Adrenal gland (tissue), 5 donors: ENCODE data around the gene DHFR2.
"Not testable (repeated sequence)": the region's sequence is repeated elsewhere in the genome, so short reads cannot be mapped to it uniquely, and the experiment has no call there.

Source experiments
- POLR2A ChIP-seq, 2 donors: fragments of 450-650 bp; IDR thresholded peaks; one replicate each; pipeline ENCODE4 v1.6.1; 2017; ENCODE audit warnings: antibody characterized with exemption in 2 of 2, mild to moderate bottlenecking in 2 of 2, moderate library complexity in 1 of 2
- TF ChIP-seq, protein P1 (sequence below), 6 experiments: fragments of 450-650 bp in 4 of 6; fragments of 200-600 bp in 2 of 6; sonication (generic) in 1 of 6; IDR thresholded peaks; 1 replicate in 5 of 6; 2 replicates in 1 of 6; pipeline versions ENCODE4 v1.5.1 to v1.8.0; 2016 to 2021; ENCODE audit warnings: antibody characterized with exemption in 6 of 6, mild to moderate bottlenecking in 2 of 6, moderate library complexity in 1 of 6
- donor health status: DM: no; HTN: no; CAD: no.

DNA sequence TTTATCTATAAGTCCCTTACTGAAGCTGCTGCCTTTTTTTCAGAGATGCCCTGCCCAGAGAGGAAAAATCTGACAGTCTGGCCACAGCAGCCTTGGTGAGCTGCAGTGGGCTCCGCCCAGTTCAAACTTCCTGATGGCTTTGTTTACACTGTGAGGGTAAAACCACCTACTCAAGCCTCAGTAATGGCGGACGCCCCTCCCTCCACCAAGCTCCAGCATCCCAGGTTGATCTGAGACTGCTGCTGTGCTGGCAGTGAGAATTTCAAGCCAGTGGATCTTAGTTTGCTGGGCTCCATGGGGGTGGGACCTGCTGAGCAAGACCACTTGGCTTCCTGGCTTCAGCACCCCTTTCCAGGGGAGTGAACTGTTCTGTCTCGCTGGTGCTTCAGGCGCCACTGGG lies 17.8 kb upstream of the DHFR2 start:
- TF ChIP-seq, protein P1, sequence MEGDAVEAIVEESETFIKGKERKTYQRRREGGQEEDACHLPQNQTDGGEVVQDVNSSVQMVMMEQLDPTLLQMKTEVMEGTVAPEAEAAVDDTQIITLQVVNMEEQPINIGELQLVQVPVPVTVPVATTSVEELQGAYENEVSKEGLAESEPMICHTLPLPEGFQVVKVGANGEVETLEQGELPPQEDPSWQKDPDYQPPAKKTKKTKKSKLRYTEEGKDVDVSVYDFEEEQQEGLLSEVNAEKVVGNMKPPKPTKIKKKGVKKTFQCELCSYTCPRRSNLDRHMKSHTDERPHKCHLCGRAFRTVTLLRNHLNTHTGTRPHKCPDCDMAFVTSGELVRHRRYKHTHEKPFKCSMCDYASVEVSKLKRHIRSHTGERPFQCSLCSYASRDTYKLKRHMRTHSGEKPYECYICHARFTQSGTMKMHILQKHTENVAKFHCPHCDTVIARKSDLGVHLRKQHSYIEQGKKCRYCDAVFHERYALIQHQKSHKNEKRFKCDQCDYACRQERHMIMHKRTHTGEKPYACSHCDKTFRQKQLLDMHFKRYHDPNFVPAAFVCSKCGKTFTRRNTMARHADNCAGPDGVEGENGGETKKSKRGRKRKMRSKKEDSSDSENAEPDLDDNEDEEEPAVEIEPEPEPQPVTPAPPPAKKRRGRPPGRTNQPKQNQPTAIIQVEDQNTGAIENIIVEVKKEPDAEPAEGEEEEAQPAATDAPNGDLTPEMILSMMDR (IDR thresholded peaks at IDR 0.05): not testable (repeated sequence)
- TF ChIP-seq POLR2A (IDR thresholded peaks at IDR 0.05): not testable (repeated sequence)
